Right forelimb (tissue), 1 donor: ENCODE results near the gene UPF1.

Experiments
- DNase-seq: peaks from one replicate; pipeline ENCODE4 v3.0.0-alpha.2; 2018

The UPF1 gene

DNA sequence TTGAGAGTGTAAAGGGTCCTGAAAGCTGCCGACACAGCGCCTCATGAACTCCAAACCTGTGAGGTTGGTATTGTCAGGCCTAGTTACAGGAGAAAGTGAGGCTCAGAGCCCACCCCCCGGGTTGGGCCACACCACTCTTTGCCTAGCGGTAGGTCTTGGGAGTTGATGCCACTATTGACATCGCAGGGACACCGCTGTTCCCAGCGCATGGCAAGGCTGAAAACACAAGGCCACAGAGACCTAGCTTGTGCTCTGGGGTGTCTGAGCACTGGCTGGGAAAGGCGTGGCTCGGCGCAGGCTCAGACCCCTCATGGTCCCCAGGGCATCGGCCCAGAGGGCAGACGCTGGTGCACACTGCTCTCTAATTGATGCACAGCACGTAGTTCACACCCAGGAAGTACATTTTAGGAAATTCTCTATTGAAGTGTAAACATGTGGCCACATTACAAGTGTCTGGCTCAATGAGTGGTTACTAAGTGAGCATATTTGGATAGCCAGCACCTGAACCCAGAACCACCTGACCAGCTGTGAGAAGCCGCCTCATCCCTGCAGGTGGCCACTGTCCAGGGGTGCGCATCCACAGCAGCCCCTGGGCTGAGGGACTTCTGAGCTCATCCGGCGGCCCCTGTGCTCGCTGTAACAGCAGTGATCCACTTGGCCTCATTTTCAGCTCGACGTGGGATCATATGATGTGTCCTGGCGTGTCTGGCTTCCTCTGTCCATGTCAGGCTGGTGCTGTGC lies 27.3 kb downstream of the UPF1 start:
- no peak for DNase-seq

DNA sequence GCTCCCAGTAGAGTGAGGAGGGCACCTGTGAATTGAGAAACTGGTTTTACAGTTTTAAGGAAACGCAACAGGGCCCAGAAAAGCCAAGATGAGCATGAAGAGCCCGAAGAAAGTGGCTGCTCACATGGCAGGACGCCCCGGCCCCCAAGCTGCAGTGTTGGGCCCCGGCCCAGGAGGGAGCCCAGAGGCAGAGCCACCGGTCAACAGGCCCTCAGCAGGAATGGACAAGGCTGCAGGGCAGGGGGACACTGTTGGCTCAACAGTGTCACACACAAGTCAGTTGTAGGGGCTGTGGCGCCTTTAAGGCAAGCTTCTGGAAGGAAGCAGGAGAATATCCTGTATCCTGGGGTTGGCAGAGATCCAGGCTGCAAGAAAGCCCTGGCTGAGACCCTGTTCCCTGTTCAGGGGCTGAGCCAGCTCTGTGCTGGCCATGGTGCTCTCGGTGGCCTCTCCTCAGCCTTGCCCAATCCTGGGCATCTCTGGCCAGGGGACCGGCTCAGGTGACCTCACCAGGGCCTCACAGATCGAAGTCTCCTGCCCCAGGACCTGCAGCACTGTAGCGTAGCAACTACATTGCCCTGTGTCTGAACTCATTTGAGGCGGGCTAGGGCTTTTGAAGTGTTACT lies 28.0 kb downstream of the UPF1 start:
- DNase-seq, result no peak

DNA sequence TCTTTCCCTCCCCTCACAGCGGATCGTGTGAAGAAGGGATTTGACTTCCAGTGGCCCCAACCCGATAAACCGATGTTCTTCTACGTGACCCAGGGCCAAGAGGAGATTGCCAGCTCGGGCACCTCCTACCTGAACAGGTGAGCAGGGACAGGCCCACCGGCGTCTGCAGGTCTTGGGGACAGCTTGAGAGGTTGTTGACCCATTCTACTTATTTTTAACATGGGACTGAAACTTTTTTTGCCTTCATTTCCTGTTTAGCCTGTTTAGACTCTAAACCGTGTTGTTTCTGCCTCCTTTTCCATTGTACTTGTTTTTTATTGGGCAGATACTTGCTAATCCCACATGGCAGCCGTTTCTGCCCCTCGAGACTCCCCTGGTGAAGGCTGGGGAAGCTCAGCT lies 28.5 kb downstream of the UPF1 start:
- no peak for DNase-seq

DNA sequence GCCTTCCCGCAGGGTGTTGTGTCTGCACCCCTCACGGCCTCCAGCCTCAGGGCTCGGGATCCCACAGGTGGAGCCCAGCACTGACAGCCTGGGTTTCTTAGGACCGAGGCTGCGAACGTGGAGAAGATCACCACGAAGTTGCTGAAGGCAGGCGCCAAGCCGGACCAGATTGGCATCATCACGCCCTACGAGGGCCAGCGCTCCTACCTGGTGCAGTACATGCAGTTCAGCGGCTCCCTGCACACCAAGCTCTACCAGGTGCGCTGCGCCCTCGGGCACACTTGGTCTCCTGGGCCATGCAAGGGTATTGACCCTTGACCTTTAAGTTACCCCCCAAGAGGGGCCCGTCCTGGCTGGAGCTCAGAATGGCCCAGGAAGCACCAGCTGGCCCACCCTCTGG lies 29.0 kb downstream of the UPF1 start:
- DNase-seq, result no peak

DNA sequence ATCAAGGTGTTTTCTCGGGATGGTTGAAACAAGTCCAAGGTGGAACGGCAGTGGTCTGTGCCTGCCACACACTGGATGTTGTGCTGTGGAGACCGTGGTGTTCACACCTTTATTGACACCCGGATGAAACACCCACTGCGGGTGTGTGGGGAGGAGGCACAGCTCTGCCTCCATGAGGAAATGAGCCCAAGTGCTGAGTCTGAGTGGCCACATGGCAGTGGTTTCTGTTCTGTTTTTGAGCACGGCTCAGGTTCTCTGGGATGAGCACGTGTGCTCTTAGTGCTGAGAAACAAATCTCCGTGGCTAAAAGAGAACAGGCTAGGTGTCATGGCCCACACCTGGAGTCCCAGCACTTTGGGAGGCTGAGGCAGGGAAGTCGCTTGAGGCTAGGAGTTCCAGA lies 29.5 kb downstream of the UPF1 start:
- no peak for DNase-seq

DNA sequence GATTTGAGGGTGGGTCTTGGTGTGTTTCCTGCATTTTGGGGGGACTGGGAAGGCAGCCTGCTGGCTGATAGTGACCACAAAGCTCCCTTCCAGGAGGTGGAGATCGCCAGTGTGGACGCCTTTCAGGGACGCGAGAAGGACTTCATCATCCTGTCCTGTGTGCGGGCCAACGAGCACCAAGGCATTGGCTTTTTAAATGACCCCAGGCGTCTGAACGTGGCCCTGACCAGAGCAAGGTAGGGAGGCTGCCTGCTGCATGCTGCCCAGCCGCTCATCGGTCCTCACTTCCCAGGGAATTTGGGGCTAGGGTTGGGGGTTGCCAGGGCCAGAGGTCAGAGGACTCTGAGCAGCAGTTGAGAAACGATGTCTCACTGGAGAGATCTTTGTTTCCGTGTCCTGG lies 30.2 kb downstream of the UPF1 start:
- no peak for DNase-seq

DNA sequence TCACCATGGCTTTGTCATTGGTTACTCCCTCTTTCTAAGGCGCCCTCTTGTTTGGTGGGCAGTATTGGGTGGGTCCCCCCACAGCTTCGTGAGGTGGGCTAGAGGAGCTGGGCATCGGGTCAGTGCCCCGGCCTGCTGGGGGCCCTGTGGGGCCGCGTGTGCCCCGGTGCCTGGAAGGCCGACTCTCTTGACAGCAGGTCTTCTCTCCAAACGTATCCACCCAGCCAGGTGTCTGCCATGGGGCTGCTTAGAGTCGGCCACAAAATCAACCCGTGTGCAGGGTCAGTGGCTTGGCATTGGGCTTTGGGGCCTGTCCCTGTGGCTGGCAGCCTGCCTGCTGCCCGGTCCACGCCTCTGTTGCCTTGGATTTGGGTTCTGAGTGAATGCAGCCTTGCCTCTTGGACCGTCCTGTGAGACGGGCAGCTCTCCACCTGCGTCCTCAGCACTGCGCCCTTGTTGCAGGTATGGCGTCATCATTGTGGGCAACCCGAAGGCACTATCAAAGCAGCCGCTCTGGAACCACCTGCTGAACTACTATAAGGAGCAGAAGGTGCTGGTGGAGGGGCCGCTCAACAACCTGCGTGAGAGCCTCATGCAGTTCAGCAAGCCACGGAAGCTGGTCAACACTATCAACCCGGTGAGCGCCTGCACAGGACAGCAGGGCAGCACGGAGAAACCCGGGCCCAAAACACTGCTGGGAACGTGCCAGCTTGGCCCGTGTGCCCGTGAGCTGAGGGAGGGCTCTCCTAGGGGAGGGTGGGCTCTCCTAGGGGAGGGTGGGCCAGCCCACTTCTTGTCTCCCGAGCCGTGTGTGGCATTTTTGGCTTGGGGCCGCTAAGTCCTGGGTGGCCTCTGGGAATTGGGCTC lies 31.4 kb downstream of the UPF1 start:
- no peak for DNase-seq

DNA sequence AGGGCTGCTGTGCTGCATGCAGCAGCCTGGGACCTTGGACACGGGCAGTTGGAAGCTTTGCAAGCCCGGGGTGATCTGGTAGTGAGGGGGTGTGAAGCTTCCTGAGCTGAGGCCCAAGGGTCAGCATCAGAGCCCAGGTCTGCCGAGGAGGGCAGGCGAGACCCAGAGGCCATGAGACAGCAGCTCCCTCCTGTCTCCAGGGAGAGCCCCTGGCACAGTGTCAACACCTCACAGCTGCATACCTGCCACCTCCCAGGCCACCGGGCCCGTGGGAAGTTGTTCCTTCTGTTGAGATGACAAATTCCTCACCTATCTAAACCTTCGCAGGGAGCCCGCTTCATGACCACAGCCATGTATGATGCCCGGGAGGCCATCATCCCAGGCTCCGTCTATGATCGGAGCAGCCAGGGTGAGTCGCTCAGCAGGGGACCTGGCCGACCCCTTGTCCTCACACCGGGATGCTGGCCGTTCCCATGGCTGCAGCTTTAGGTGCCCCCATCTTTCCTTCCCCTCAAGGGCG lies 32.1 kb downstream of the UPF1 start:
- DNase-seq, result no peak

DNA sequence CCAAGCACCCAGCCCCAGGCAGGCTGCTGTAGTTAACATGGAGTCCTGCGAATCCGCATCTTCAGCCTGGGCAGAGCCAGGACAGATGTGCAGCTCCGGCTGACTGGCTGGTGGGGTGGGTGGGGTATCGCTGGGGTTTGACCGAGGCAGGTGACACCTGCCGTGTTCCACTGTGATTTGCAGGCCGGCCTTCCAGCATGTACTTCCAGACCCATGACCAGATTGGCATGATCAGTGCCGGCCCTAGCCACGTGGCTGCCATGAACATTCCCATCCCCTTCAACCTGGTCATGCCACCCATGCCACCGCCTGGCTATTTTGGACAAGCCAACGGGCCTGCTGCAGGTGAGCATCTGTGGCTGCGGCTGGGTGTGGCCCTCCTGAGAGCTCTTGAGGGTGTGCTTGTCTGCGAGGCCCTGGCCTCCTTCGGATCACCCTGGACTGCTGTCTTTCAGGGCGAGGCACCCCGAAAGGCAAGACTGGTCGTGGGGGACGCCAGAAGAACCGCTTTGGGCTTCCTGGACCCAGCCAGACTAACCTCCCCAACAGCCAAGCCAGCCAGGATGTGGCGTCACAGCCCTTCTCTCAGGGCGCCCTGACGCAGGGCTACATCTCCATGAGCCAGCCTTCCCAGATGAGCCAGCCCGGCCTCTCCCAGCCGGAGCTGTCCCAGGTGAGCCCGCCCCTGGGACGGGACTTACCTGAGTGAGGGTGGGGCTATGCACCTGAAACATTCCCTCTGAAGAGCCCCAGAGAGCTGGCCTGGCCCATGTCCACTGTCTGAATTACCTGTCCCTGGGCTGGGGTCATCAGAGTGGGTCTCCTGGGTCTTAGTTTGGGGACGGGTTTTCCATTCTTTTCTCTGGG lies 33.6 kb downstream of the UPF1 start:
- DNase-seq, result no peak

DNA sequence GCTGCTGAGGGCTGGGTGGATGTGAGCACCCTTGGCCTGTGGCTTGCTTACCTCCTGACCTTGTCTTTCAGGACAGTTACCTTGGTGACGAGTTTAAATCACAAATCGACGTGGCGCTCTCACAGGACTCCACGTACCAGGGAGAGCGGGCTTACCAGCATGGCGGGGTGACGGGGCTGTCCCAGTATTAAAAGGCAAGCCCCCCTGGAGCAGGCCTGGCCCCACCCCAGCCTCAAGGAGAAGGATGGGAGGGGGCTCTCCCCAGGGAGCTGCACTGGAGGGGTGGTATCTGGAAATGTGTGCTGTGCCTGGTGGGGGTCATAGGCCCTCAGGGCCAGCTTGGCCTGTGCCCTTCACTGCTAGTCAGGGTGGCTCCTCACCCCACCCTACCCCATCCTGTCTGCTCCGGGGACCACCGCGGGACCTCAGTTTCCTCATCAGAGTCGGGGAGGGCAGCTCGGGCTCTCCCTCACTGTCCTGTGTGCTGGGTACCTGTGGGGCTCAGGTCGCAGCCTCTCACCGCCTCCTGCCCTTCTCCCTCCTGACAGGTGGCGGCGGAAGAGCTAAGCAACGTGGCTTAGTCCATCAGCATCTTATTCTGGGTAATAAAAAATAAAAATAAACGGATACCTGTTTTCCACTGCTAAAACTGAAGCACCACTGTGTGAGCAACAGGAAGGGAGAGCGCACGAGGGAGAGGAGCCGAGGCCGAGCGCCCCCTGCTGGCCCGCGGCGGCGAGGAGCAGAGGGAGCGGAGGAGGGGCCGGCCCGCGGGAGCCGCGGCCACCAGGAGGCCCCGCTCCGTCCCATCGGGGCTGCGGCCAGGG lies 34.4 kb downstream of the UPF1 start:
- peak; percentile 81 for DNase-seq

DNA sequence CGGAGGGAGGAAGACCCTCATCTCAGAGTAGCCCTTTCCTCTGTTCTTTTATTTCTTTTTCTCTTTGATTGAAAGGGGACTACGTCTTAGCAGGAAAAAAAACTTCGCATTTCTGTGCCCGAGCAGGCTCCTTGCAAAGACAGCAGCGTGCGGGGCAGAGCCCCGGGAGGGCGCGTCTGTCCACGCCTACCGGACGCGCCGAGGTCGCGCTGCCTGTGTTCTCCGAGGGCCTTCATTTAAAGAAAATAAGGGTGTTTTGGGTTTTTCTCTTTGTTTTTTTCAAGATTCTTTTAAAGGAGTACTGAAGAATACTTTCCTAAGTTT lies 35.0 kb downstream of the UPF1 start:
- no peak for DNase-seq

DNA sequence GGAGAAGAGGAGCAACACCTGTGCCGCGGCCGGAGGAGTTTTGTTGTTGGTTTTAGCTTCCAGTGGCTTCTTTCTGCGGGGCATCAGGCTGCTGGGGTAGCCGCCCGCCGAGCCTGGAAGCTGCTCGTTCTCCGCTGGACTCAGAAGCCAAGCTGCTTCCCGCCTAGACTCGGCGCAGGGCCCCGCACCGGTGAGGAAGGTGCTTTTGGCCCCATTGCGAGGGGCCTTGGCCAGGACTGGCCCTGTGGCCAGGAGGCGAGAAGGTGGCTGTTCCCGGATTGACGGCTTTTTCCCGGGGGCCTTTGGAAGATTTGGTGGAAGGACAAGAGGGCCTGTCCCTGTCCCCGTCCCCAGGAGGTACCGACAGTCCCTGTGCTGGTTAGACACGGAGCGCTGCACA lies 35.4 kb downstream of the UPF1 start:
- no peak for DNase-seq

DNA sequence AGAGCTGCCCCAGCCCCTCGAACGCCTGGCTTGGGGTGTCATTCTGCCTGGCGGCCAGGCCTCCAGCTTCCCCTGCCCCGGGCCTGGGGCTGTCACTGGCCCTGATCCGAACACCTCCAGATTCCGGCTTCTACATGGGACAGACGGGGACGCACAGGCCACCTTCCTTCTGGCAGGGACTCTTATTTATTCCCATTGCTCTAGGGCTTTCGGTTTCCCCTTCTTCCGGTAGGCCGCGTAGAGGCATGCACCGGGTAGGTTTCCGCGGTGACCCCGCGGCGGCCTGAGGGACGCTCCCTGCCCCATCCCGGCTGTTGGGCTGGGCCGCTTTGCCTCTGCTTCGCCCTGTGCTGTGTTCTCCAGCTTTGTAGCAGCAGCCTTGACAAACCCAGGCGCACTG lies 36.0 kb downstream of the UPF1 start:
- no peak for DNase-seq

DNA sequence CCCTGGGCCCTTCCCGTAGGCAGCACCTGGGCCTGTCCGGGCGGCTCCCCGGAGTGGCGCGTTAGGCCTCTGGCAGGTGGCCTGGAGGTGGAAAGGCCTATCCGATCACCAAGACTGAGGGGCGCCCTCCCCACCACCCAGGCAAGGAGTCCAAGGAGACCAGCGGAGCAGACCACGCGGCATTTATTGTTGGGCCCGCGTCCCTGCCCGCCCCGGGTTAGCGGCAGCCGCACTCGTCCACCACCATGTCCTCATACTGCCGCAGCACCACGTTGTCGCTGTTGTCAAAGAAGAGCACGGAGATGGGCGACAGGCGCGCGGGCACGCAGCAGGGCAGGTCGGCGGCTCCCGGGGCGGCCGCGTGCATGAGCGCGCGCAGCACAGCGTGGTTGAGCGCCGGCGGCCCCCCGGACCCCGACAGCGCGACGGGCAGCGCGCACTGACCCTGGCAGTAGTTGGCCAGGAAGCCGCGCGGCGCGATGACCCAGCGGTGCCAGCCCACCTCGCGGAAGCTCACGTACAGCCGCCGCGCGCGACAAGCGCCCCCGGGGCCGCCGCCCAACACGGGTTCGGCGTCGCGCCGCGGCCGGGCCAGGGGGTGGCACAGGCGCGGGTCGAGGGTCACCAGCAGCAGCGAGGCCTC lies 36.7 kb downstream of the UPF1 start:
- DNase-seq, result no peak

DNA sequence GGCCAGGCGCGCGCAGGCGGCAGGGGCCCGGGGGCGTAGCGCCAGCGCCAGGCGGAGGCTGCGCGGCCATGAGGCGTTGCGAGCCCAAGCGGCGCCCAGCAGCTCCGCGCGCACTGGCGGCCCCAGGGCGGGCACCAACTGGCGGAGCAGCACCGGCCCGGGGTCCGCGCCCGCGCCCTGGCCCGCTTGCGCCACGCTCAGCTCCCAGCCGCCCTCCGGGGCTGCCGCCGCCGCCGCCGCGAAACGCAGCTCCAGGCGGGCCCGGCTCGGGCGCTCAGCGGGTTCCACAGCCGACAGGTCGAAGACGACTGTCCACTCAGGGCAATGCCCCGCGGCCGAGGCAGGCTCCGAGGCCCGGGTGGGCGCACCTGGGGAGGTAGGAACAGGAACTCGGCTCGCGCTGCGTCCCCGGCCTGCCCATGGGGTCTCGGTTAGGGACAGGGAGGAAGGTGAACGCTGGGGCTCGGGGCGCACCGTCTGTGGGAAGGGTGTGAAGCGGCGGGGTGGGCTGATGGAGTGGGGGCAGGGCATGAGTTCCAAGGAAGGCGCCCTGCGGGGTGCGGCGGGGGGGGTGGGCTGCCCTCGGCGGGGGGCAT lies 37.4 kb downstream of the UPF1 start:
- no peak for DNase-seq

DNA sequence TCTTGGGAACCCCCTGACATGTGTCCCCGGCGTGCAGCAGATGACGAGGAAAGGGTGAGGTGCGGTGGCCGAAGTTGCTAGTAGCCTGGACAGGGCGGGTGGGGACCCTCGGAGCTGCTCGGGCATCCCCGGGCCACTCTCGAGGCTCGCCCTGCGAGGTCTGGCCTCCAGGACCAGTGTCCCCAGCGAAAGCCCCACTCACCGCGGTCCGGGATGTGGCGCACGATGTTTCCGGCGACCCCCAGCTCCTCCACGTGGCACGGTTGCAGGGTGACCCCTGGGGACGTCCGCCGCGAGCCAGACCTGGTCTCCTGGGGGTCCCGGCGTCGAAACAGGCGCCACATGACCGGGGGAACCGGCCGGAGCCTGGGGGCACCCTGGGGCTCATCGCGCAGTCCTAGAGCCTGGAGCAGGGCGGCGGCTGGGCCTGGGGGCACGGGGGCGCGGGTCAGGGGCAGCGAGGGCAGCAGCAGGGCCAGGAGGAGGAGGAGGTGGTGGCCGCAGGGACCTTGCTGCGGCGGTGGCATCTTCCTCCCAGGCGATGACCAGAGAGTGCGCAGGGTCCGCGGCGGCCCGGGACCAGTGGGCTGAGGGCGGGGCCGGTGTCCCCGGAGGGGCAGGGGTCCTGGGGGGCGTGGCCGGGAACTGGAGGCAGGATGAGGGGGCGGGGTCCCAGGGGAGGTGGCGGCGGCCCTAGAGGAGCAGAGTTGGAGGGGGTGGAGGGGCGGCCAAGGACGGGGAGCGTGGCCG lies 38.2 kb downstream of the UPF1 start:
- DNase-seq, result no peak

DNA sequence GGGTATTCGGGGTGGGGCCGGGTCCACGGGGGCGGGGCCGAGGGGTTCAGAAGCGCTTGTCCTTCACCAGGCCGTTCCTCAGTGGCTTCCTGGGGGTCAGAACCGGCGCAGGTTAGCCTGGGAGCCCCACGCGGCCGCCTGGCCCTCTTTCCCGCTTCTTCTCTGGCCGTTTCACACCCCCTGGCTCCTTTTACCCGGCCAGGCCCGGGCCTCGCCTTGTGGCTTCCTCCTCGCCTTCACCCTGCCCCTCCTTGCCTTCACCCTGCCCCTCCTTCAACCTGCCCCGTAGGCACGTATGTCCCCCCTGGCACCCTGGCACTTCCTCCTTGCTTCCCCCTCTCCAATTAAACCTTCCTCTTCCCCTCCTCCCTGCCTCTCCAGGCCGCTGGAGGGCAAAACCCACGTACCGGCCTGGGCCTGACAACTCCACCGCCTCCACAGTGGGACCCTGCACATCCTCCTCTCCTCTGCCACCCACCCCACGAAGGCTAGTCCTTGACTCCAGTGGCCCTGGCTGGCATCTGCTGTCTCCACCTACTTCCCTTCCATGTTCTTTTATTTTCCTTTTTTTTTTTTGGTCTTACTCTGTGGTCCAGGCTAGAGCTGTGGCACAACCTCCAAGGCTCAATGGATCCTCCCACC lies 38.9 kb downstream of the UPF1 start:
- no peak for DNase-seq

DNA sequence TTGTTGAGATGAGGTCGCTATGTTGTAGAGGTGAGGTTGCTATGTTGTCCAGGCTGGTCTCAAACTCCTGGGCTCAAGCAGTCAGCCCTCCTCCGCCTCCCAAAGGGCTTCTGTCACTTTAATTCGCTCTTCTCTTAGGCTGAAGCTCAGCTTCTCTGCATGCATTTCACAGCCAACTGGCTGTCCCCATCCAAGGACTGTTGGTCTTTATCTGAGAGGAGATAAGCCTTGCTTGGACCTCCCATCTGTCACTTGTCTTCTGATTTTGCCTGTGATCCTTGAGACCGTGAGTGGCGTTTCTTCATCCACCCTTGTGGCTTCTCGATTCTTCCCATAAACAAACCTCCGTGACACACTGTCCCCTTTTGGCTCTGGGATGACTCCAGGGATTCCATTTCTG lies 39.8 kb downstream of the UPF1 start:
- DNase-seq, result no peak

DNA sequence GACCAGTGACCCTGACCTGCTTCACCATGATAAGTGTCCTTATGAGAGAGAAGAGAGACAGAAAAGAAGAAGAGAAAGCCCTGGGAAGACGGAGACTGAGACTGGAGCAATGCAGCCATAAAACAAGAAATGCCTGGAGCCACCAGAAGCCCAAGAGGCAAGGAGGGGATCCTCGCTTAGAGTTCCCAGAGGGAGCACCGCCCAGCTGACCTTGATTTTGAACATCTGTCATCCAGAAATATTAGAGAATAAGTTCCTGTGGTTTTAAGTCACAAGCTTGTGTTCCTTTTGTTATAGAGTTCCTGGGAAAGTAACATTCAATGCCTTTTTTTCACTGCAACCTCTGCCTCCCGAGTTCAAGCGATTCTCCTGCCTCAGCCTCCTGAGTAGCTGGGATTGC lies 44.0 kb downstream of the UPF1 start:
- DNase-seq, result no peak

DNA sequence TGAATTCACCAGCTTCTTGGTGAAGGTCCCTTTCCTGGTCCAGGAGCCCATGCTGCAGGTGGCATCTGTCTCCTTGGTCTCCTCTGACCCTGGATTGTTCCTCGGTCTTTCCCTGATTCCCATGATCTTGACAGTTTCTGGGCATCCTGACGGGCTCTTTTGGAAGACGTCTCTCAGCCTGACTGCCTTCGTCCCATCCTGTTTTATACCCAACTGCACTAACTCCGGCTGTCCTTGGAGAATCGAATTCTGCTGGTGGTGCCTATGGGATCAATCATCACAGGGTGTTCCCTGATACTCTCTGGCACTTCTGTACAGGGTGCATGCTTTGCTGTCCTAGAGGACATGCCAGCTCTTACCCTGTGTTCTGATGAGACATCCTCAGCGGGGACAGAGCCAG lies 45.1 kb downstream of the UPF1 start:
- DNase-seq, result no peak
